ENCODE results near the gene LIPK.

LIPK gene

GRCh38 chr10:88787463-88787862 lies 81.4 kb downstream of the LIPK start:
- no peak for DNase-seq

- no peak for DNase-seq
Measured at GRCh38 chr10:88788924-88789323, 82.9 kb downstream of the LIPK start.

- DNase-seq, result no peak
Measured at GRCh38 chr10:88791924-88792323, 85.9 kb downstream of the LIPK start.

- DNase-seq, result no peak
Measured at GRCh38 chr10:88792661-88793060, 86.6 kb downstream of the LIPK start.

- no peak for DNase-seq
Measured at GRCh38 chr10:88793712-88794299, 87.8 kb downstream of the LIPK start.

GRCh38 chr10:88794731-88795130 lies 88.7 kb downstream of the LIPK start:
- DNase-seq, result no peak

- DNase-seq, result no peak
Measured at GRCh38 chr10:88800152-88801125, 94.4 kb downstream of the LIPK start.
